GM12865 (cell line): ENCODE data around the gene LYL1.

Source experiments
- DNase-seq: peaks from one replicate; pipeline ENCODE4 v3.0.0; 2010; ENCODE audit warnings: low read depth
- H3K4me3 ChIP-seq: 2 replicates; pipeline ENCODE4 v1.5.1; 2011; ENCODE audit warnings: mild to moderate bottlenecking, low read depth, low read length, control low read depth
- CTCF ChIP-seq: IDR thresholded peaks from 2 replicates; pipeline ENCODE4 v1.5.1; 2011; ENCODE audit warnings: low read length, control low read depth, low read depth, inconsistent platforms; ENCODE audit not compliant: insufficient read depth; ENCODE audit errors: missing control alignments

LYL1 gene

GRCh38 chr19:13127811-13128575 is 25.3 kb upstream of the LYL1 start:
- no peak for DNase-seq
- TF ChIP-seq CTCF: no peak
- H3K4me3 ChIP-seq: no peak overlapping the region

- no peak for TF ChIP-seq CTCF
- no peak overlapping the region for H3K4me3 ChIP-seq
- no peak for DNase-seq
Measured at GRCh38 chr19:13127051-13127450, 24.4 kb upstream of the LYL1 start.

- H3K4me3 ChIP-seq: no peak overlapping the region
- DNase-seq: no peak
- TF ChIP-seq CTCF: no peak
Measured at GRCh38 chr19:13122980-13123957, 20.6 kb upstream of the LYL1 start.

- H3K4me3 ChIP-seq: no peak overlapping the region
- no peak for DNase-seq
- no peak for TF ChIP-seq CTCF
Measured at GRCh38 chr19:13122275-13122878, 19.7 kb upstream of the LYL1 start.

- peak; percentile 62 for DNase-seq
- TF ChIP-seq CTCF: no peak
- H3K4me3 ChIP-seq: no peak overlapping the region
Measured at GRCh38 chr19:13121551-13122274, 19.1 kb upstream of the LYL1 start.

GRCh38 chr19:13120817-13121216 is 18.2 kb upstream of the LYL1 start:
- DNase-seq: no peak
- no peak overlapping the region for H3K4me3 ChIP-seq
- no peak for TF ChIP-seq CTCF
